NCI-H2227 (cell line): Measurements from ENCODE around the gene EPHA4.
A peak's percentile ranks its signal among the peaks of the same experiment; 100 is the strongest.

ENCODE experiments used
- DNase-seq: peaks from one replicate; lab custom pipeline; 2025; ENCODE audit not compliant: unreplicated experiment; lab: John Stamatoyannopoulos, UW

Gene EPHA4

DNA sequence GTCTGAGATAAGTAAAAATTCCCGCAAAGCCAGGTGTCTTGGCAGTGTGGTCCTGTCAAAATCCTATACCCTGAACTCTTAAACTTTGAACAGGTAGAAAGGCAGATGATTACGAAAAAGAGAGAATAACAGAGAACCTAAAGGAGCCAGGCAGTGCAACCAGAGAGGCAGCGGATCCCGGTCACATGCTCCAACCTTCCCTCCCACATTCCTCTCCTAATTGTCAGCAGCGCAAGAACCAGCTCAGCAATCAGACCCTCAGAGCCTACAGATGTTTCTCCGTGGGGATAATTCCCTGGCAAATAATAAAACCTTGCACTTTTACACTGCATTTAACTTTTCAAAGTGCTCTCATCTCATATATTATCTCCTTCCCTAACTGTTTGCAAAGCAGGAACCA is 124.8 kb downstream of the EPHA4 start:
- DNase-seq = no peak

DNA sequence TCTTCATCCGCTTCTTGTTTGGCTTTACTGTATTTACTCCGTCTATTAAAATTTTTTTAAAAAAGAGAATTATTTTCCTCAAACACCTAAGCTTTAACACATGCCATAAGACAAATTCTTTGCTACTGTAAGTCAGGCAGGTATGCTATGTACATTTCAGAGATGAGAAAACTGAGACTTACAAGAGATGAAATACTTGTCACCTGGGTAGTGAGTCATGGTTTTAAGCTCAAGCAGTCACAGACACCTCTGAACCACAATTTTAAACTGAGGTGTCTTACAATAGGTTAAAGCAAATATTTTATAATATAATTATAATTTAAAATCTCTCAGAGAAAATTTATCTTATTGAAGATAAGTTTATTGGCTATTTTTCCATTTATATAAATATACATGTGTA is 126.0 kb downstream of the EPHA4 start:
- no peak for DNase-seq

DNA sequence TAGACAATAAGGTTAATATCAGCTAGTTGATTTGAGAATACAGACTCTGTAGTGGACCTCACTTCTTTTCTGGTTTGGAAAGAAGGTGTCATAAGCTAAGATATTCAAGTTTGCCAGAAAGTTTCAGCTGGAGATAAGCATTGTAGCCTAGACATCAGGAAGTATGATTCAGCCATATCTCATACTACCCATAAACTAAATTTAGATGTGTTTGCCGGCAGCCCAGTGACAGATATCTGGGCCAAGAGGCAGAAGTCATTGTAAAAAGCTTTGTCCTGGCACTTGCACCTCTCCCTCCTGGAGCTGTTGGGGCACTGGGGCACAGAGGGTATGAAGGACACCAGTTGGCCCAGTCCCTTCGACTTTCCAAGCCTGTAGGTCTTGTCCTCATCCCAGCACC is 128.0 kb downstream of the EPHA4 start:
- DNase-seq = no peak

DNA sequence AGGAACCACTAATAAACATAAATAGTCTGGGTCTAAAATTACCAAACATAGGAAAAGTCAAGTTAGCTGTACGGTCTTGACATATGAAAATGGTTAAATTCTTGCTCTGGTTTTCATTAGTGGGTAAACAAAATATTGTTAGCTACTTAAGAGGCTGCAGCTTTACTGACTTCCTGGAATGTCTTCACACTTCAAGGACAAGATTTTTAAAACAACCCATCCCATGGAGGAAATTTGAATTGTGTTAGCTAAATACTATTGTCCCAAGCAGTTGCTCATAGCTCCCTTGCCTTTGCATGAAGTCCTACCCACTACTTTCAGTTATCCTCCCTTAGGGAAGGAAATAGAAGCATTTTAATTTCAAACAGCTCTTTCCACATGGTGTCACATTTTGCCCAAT is 128.5 kb downstream of the EPHA4 start:
- DNase-seq = no peak

DNA sequence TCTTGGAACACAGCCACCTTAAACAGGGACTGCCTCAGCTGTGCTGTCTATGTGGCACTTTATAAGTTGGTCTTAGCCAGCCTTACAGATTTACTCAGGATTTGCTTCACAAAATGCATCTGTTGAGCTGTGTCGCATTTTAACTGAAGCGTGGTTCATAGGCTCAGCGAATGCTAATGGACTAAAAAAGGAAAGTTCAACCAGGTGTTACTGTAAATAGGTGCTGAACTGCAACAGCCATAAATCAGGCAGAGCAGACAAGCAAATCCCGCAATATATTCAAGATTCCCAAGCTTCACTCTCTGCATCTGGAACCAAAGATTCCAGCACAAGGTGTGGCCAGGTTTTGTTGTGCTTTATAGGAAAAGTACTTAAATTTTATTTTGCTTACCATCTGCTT is 130.0 kb downstream of the EPHA4 start:
- DNase-seq = no peak

- DNase-seq = no peak
Measured at GRCh38 chr2:221439761-221440479, 132.2 kb downstream of the EPHA4 start.

DNA sequence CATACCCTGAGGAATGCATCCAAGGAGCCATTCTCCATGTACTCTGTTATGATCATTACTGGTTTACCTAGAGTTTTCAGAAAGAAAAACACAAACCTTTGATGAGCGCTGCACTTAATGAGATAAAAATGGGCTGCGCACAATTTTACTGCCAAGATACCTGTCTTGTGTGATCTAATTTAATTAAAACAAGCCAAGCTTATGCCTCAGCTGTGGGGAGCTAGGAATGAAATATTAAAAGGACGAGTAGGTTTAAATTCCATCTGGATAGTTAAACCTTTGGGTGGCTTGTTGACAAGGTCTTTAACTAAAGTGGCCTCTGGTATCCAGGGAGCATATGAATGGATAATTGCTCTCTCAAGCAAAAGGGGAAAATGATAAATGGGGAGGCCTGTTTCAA is 135.0 kb downstream of the EPHA4 start:
- peak; percentile 20 for DNase-seq

DNA sequence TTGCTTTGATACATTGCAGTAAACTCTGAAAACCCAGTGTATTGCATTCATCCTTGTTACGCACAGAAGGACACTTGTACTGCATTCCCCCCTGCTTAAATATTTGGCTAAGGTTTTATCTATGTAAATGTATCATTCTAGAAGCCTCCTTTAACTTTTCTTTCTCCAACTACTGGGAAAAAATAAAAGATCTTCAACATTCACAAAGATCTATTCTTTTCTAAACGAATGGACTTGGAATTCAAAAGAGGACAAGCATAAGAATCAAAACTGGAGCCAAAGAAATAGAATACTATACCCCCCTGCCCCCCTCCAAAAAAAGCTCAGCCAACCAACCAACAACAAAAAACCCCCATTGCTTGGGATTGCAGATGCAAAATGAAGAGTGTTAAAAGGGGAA is 136.9 kb downstream of the EPHA4 start:
- DNase-seq = no peak

DNA sequence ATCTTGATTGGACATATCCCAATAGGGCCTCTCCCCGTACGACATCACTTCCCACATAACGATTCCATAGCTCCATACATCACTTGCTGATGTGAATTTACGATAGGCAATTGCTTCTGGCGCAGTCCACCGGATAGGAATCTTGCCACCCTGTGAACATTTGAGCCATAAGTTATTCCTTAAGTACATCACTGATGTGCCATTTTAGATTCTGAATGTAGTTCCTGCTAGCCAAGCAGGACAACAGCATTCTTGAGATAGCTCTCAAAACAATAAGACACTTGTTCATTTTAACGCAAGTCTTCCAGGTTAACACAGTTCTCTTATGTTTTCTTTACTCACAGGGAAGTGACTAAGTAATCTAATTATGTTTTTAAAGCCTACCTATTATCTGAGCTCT is 138.0 kb downstream of the EPHA4 start:
- DNase-seq = no peak

DNA sequence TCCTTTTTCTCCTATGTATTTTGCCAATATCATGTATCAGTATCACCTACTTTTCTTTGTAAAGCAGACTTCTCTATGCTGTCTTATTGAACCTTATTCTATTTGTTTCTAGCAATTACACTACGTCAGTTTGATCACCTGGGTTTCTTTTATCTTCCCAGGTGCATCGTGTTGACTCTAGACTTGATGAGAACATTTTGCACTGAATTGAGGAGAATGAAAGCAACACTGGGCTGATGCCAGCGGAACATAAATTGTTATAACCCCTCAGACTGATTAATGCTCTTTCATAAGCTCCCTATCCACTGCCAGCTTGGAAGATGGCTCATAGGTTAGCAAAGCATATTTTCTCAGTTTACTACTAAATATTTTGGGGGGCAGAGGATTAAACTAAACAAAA is 140.6 kb downstream of the EPHA4 start:
- no peak for DNase-seq

GRCh38 chr2:221429741-221430491 is 142.2 kb downstream of the EPHA4 start:
- DNase-seq = no peak

- DNase-seq = no peak
Measured at GRCh38 chr2:221428896-221429295, 143.2 kb downstream of the EPHA4 start.

DNA sequence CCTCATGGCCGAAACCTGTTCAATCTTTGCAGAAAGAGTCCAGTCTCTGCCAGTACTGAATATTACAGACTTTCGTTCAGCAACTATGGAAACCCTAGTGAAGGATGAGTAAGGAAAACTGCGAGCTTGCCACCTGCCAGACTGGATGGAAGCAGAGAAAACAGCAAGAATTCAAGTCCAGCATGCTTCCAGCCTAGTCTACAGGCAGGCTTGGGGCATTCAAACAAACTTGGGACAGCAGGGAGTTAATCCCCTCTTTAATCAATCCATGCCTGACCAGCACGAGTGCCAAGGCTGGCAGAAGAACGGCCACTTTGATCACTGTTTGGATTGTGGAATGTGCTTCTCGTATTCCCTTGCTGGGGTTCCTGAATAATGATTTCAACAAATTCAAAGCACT is 145.2 kb downstream of the EPHA4 start:
- no peak for DNase-seq

GRCh38 chr2:221425891-221426290 is 146.2 kb downstream of the EPHA4 start:
- DNase-seq = no peak

DNA sequence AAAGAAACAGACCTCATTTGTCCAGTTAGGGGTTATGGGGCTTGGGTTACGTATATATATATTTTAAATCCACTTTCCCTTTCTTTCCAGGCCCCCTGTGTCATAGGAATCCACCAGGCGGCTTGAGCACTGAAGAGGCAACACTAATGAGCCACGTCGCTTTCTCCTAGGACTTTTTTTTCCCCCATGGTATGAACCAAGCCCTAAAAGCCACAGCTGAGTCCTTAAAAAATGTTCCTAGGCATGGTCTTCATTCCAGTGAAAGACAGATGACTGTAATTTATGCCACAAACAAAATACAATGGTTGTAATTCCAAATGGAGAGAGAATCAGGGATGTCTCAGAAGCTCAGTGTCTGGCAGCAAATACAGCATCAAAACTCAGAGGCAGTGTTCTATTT is 146.8 kb downstream of the EPHA4 start:
- DNase-seq = no peak

DNA sequence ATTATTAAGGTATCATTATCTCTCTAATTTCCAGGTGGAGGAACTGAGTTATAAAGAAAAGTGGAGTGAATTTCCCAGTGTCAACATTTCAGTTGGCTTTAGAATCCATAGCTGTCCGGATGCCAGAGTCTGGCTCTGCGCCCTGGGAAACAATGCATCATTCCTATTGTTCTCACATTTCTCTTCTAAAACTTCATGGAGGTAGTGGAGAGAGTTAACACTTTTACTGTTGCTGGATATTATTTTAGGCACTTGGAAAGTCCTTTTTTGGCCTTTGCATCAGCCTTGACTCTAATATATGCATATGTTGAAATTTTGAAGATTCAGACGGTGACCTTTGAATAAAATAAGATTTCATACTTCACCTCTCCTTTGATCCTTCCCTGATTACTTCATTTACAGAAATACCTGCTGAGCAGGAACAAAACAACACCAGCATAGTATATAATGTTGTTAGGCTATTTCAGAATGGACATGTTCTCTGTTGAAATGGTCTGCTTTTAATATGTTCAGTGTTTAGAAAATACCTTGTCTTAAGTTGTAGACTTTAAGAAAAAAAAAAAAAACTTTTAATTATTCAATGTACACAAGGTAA is 148.8 kb downstream of the EPHA4 start:
- peak; percentile 3 for DNase-seq

GRCh38 chr2:221422516-221423209 is 149.4 kb downstream of the EPHA4 start:
- DNase-seq = peak; percentile 9

GRCh38 chr2:221420245-221420644 is 151.9 kb downstream of the EPHA4 start:
- DNase-seq = no peak

DNA sequence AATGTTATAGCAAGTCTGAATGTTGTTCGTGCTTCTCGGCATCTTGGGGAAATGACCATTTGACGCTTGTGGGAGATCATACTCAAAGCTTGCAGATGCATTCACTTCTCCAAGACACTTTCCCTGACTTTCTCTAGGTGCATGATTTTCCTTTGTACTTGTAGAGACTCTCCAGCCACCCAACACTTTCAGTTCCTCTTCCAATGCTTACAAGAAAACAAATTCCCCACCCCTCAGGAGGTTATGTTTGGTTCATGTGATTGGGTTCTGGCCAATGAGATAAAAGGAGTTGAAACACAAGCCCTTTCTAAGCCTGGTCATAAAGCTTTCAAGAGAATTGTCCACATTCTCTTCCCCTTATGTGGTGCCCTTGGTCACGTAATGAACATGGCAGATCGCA is 156.3 kb downstream of the EPHA4 start:
- no peak for DNase-seq

GRCh38 chr2:221412978-221413377 is 159.1 kb downstream of the EPHA4 start:
- DNase-seq = no peak

DNA sequence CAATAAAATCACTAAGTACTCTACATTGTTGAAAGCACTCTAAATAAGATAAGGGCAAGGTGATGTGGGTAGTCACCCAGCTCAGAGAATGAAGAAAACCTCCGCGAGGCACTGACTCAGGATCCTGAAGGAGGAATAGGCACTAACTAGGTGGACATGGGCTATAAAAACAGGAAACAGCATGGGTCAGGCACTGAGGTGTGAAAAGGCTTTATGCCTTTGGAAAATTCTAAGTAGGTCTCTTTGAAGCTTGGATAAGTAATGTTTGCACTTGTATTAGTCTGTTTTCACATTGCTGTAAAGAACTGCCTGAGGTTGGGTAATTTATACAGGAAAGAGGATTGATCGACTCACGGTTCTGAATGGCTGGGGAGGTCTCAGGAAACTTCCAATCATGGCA is 161.6 kb downstream of the EPHA4 start:
- no peak for DNase-seq

DNA sequence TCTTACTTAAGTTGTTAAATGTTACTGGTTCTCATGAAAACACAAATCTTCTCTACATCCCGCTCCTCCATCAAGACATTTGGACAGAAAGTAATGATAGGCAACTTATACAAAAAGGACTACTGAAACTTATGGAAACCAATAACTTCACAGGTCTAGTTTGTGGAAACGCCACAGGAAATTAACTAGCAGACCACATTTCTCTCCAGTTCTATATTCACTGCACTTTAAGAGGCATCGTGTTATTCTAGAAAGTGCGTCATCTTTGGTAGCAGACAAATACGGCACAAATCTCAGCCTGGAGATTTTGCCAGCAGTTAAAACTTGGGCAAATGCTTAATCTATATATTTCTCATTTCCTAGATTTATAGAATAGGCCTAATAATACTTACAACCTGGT is 164.3 kb downstream of the EPHA4 start:
- no peak for DNase-seq
